ENCODE results near the gene TFR2. TPM values are rescaled to one million over a fixed set of nuclear protein-coding genes. Genes with fewer than 3 reads are reported as not detected.

Gene TFR2
- total and polyA plus RNA-seq, 2 of the 13 experiments (the other 11 are each of a cell fraction or from before 2014, with no cell fraction given), result 36.9 to 64.2 TPM

GRCh38 chr7:100595188-100595587 lies 46.2 kb downstream of the TFR2 start (continued):
- no peak for TF ChIP-seq ZBTB40 (IDR thresholded peaks at IDR 0.05)
- TF ChIP-seq ZBTB40 (CRISPR knock-in tag; IDR thresholded peaks at IDR 0.05), result no peak
- no peak for TF ChIP-seq RELA (CRISPR knock-in tag; IDR thresholded peaks at IDR 0.05)
- TF ChIP-seq ZBTB33 (CRISPR knock-in tag; IDR thresholded peaks at IDR 0.05), result no peak
